Keratinocyte (primary cell): ENCODE measurements around the gene NFATC1. TPM values are rescaled to one million over a fixed set of nuclear protein-coding genes. Genes with fewer than 3 reads are reported as not detected.
A peak's percentile ranks its signal among the peaks of the same experiment; 100 is the strongest.

ENCODE experiments used
- DNase-seq: peaks from one replicate; pipeline ENCODE4 v3.0.0-alpha.2; 2011; ENCODE audit warnings: low read depth, missing footprints, low spot score
- FAIRE-seq: peaks from 2 replicates; lab custom pipeline; 2011; peaks lifted over from hg19 to GRCh38; lab: Jason Lieb, UNC
- H2AFZ ChIP-seq: 2 replicates; pipeline ENCODE4 v1.6.0; 2012; ENCODE audit warnings: low read length, control low read depth, inconsistent platforms; ENCODE audit not compliant: control insufficient read depth
- H3K27ac ChIP-seq: 2 replicates; pipeline ENCODE4 v1.5.1; 2011; ENCODE audit warnings: low read length; ENCODE audit not compliant: control insufficient read depth, insufficient read depth
- H3K27me3 ChIP-seq: 3 replicates; pipeline ENCODE4 v1.6.0; 2011; ENCODE audit warnings: low read length; ENCODE audit not compliant: control insufficient read depth, insufficient read depth; ENCODE audit errors: extremely low read depth
- H3K36me3 ChIP-seq, 2 experiments: 2 replicates in 1 of 2; 3 replicates in 1 of 2; pipeline ENCODE4 v1.5.1; 2011; ENCODE audit warnings: low read length in 2 of 2, mild to moderate bottlenecking in 1 of 2; ENCODE audit not compliant: control insufficient read depth in 2 of 2, insufficient read depth in 2 of 2; ENCODE audit errors: extremely low read depth in 1 of 2
- H3K4me1 ChIP-seq: 3 replicates; pipeline ENCODE4 v1.5.1; 2011; ENCODE audit warnings: low read length; ENCODE audit not compliant: control insufficient read depth, insufficient read depth; ENCODE audit errors: extremely low read depth
- H3K4me2 ChIP-seq: 3 replicates; pipeline ENCODE4 v1.6.0; 2011; ENCODE audit warnings: low read depth, low read length; ENCODE audit not compliant: control insufficient read depth, insufficient read depth; ENCODE audit errors: extremely low read depth
- H3K4me3 ChIP-seq, 3 experiments: fragments of 200-600 bp in 1 of 3; sonication (generic) in 1 of 3; 2 replicates in 2 of 3; 3 replicates in 1 of 3; pipeline ENCODE4 v1.5.1; 2011 to 2016; ENCODE audit warnings: low read length in 3 of 3, mild to moderate bottlenecking in 3 of 3, control low read depth in 2 of 3, inconsistent platforms in 1 of 3, low read depth in 1 of 3, mixed read lengths in 1 of 3, mixed run types in 1 of 3, moderate library complexity in 1 of 3; ENCODE audit not compliant: control insufficient read depth in 2 of 3, insufficient read depth in 2 of 3; ENCODE audit errors: extremely low read depth in 1 of 3
- H3K79me2 ChIP-seq: 2 replicates; pipeline ENCODE4 v1.6.0; 2012; ENCODE audit warnings: low read length; ENCODE audit not compliant: control insufficient read depth, insufficient read depth
- H3K9ac ChIP-seq: 3 replicates; pipeline ENCODE4 v1.6.0; 2011; ENCODE audit warnings: low read length; ENCODE audit not compliant: control insufficient read depth, insufficient read depth; ENCODE audit errors: extremely low read depth
- H3K9me1 ChIP-seq: 3 replicates; pipeline ENCODE4 v1.6.0; 2011; ENCODE audit warnings: low read length; ENCODE audit not compliant: control insufficient read depth, insufficient read depth; ENCODE audit errors: extremely low read depth
- H3K9me3 ChIP-seq: 2 replicates; pipeline ENCODE4 v1.5.1; 2012; ENCODE audit warnings: low read depth, low read length; ENCODE audit not compliant: control insufficient read depth
- H4K20me1 ChIP-seq: 3 replicates; pipeline ENCODE4 v1.6.0; 2011; ENCODE audit warnings: low read length; ENCODE audit not compliant: control insufficient read depth, insufficient read depth; ENCODE audit errors: extremely low read depth
- CTCF ChIP-seq, 3 experiments: IDR thresholded peaks in 1 of 3; conservative IDR thresholded peaks in 1 of 3; optimal IDR thresholded peaks in 1 of 3; 2 replicates in 2 of 3; 3 replicates in 1 of 3; pipeline versions ENCODE3 to v1.5.1; 2011; ENCODE audit warnings: low read length in 3 of 3, mild to moderate bottlenecking in 3 of 3, moderate library complexity in 2 of 3, control low read depth in 1 of 3, inconsistent platforms in 1 of 3; ENCODE audit not compliant: insufficient read depth in 2 of 3; ENCODE audit errors: extremely low read depth in 1 of 3
- EZH2 ChIP-seq: IDR thresholded peaks from one replicate; pipeline ENCODE4 v1.6.1; 2012; ENCODE audit warnings: inconsistent platforms, mild to moderate bottlenecking, low read length, moderate library complexity
- dilution Hi-C: fragments of 300-500 bp; cut with MboI; formaldehyde crosslinking; loops from one replicate; pipeline ENCODE4 v1.7.0; 2020; ENCODE audit warnings: low sequenced_read_pairs; ENCODE audit not compliant: extremely low pct_ligation_motif_present
- polyA plus RNA-seq, 5 experiments: library from polyadenylated mRNA; depleted of rRNA in 3 of 5; stranded (reverse) in 3 of 5; stranded (forward) in 1 of 5; unstranded in 1 of 5; fragments of >200 nt; gene quantifications; 1 replicate in 1 of 5; 2 replicates in 3 of 5; 3 replicates in 1 of 5; pipeline versions ENCODE4 v1.2.1 to v1.2.3, GENCODE V29; 2011 to 2012; ENCODE audit warnings: missing spikeins in 2 of 5, low read depth in 1 of 5, low replicate concordance in 1 of 5

Gene NFATC1
- polyA plus RNA-seq, 1 donor (not counting 4 experiments of a cell fraction or from before 2014, with no cell fraction given) = 0.77 TPM

GRCh38 chr18:79528316-79528695 lies 132.6 kb downstream of the NFATC1 start:
- H3K9me3 ChIP-seq = no peaks in the 10 kb centered on the region
- no peak overlapping the region for H3K9ac ChIP-seq
- no peak for DNase-seq
- peaks cover 15% of the 10 kb centered on the region for H3K27me3 ChIP-seq
- H3K79me2 ChIP-seq = no peaks in the 10 kb centered on the region
- dilution Hi-C loops = no loop called here
- no peak overlapping the region for H2AFZ ChIP-seq
- no peaks in the 10 kb centered on the region for H4K20me1 ChIP-seq
- H3K4me3 ChIP-seq = no peak overlapping the region
- H3K4me2 ChIP-seq = no peak overlapping the region
- FAIRE-seq = no peak
- H3K36me3 ChIP-seq = peaks cover 0 to 2% of the 10 kb centered on the region in 2 experiments
- H3K9me1 ChIP-seq = no peaks in the 10 kb centered on the region
- no peak overlapping the region for H3K27ac ChIP-seq
- TF ChIP-seq CTCF (optimal IDR thresholded peaks at IDR 0.05 in 1 of 3, IDR thresholded peaks at IDR 0.05 in 1 of 3, conservative IDR thresholded peaks at IDR 0.05 in 1 of 3; ENCODE audit: extremely low read depth in 1 of 3, insufficient read depth in 2 of 3, low read length in 3 of 3) (no peak), EZH2 (no peak)
- no peaks in the 10 kb centered on the region for H3K4me1 ChIP-seq

GRCh38 chr18:79528846-79529245 lies 133.1 kb downstream of the NFATC1 start:
- Histone ChIP-seq H3K27me3 (peaks cover 15% of the 10 kb centered on the region), H3K9ac (no peak overlapping the region), H3K27ac (no peak overlapping the region), H3K79me2 (no peaks in the 10 kb centered on the region), H3K4me3 (no peak overlapping the region), H3K4me2 (no peak overlapping the region), H2AFZ (no peak overlapping the region), H3K9me1 (no peaks in the 10 kb centered on the region), H3K9me3 (no peaks in the 10 kb centered on the region), H4K20me1 (no peaks in the 10 kb centered on the region), H3K36me3 (peaks cover 0 to 2% of the 10 kb centered on the region in 2 experiments), H3K4me1 (no peaks in the 10 kb centered on the region)
- dilution Hi-C loops = no loop called here
- DNase-seq = no peak
- FAIRE-seq = no peak
- TF ChIP-seq CTCF (optimal IDR thresholded peaks at IDR 0.05 in 1 of 3, IDR thresholded peaks at IDR 0.05 in 1 of 3, conservative IDR thresholded peaks at IDR 0.05 in 1 of 3; ENCODE audit: extremely low read depth in 1 of 3, insufficient read depth in 2 of 3, low read length in 3 of 3) (peak; percentile 78 to 83 (median 80)), EZH2 (no peak)
